Activated effector memory CD4-positive, alpha-beta T cell treated with Interleukin-2 at 50 U/mL for 16 hours (primary cell): ENCODE measurements around the gene KLHL21.
"Not testable (repeated sequence)": the region's sequence is repeated elsewhere in the genome, so short reads cannot be mapped to it uniquely, and the experiment has no call there.

ENCODE experiments used
- DNase-seq: peaks from one replicate; pipeline ENCODE4 v3.0.0-alpha.2; 2020

Gene KLHL21

DNA sequence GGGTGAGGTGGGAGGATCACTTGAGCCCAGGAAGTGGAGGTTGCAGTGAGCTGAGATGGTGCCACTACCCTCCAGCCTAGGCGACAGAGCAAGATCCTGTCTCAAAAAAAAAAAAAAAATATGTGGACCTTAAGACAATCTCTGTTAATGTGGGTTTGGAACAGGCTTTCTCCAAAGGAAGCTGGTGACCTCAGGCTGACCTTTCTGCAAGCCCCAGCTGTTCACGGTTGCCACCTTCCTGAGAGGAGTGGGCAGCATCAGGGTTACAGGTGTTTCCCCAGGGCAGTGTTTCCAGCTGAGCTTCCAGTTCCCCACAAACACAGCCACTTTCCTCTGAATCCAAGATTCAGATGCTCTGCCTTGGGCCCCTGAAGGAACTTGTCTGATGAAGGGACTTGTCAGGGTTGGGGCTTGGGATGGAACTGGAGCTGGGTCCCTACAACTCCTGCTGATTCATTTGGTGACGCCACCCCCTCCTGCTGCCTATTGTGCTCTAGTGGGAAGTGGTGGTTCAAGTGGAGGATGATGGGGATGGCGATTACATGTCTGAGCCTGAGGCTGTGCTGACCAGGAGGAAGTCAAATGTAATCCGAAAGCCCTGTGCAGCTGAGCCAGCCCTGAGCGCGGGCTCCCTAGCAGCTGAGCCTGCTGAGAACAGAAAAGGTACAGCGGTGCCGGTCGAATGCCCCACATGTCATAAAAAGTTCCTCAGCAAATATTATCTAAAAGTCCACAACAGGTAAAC, 20.9 kb downstream of the KLHL21 start:
- no peak for DNase-seq

GRCh38 chr1:6580593-6581409, 21.9 kb downstream of the KLHL21 start:
- DNase-seq, result no peak

GRCh38 chr1:6580119-6580592, 22.5 kb downstream of the KLHL21 start:
- DNase-seq, result no peak

- peak; percentile 94 for DNase-seq
Observed at GRCh38 chr1:6579374-6580118, 23.1 kb downstream of the KLHL21 start, which contains the start of gene ZBTB48. ZBTB48 (plus strand) TSS chr1:6579994; CDS start chr1:6580610, 616 bp downstream.

- no peak for DNase-seq
Observed at GRCh38 chr1:6578624-6579373, 23.9 kb downstream of the KLHL21 start.

GRCh38 chr1:6577831-6578525, 24.7 kb downstream of the KLHL21 start:
- no peak for DNase-seq

DNA sequence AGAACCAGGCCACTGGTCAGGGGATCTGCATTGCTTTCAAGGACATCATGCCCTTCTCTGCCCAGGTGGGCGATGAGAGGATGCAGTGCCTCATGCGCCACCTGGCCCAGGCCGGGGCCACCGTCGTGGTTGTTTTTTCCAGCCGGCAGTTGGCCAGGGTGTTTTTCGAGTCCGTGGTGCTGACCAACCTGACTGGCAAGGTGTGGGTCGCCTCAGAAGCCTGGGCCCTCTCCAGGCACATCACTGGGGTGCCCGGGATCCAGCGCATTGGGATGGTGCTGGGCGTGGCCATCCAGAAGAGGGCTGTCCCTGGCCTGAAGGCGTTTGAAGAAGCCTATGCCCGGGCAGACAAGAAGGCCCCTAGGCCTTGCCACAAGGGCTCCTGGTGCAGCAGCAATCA, 27.9 kb downstream of the KLHL21 start:
- DNase-seq, result no peak

DNA sequence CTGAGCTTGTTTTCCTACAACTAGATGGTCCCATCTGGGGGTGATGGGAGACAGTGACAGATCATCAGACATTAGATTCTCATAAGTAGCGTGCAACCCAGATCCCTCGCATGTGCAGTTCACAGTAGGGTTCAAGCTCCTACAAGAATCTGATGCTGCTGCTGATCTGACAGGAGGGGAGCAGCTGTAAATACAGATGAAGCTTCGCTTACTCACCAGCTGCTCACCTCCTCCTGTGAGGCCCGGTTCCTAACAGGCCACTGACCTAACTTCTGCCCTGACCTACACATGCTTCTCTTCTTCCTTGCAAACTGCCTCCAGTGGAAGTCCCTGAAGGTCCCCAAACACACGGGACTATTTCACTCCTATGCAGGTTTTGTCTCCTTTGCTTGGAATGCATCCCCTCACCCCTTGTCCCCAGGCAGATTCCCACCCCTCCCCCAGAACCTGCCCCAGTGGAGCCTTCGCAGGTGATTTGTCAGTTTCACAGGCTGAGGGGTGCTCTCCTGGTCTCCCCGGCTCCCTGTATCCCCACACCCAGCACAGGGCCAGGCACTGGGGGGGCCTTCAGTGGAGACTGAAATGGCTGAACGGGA, 28.5 kb downstream of the KLHL21 start:
- DNase-seq, result no peak

DNA sequence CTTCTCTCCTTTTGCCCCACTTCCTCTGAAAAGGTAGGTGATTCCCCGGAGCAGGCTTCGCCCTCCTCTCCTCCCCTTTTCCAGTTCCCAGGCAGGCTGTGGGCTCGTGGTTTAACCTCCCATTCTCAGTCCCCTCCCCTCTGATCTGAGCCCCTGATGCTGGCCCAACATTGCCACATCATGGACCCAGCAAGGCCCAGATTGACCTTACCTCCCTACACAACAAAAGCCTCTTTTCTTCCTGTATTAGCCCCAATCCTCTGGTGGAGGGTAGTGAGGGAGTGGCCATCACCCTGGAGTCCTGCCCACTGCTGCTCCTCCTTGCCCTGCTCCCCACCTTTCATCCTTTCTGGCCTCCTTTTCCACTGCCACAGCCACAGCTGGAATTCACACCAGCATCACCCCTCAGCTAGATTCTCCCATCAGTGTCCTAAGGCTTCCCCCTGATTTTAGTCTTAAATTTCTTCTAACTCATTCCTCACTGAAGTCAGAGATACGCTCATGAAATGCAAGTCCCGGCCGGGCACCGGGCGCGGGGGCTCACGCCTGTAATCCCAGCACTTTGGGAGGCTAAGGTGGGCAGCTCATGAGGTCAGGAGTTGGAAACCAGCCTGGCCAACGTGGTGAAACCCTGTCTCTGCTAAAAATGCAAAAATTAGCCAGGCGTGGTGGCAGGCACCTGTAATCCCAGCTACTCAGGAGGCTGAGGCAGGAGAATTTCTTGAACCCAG, 29.9 kb downstream of the KLHL21 start:
- no peak for DNase-seq

GRCh38 chr1:6570987-6571386, 31.7 kb downstream of the KLHL21 start:
- DNase-seq, result no peak

GRCh38 chr1:6570100-6570499, 32.6 kb downstream of the KLHL21 start:
- no peak for DNase-seq

DNA sequence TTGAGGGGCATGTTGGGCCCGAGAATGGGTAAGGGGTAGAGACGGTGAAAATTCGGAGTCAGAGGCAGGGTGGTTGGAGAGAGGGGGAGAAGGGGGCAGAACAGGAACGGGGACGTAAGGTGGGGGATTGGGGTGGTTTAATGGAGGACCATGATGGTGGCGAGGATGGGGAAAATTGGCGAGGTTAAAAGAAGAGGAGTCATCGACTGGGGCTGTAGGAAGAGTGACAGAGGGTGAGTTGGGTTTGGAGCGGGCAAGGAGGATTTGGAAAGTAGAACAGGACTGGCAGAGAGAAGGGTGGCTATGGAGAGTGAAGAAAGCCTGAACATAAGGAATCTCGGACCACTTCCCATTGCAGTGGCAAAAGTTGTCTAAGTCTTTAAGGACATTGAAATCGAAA, 33.6 kb downstream of the KLHL21 start:
- no peak for DNase-seq

GRCh38 chr1:6560267-6560666, 42.4 kb downstream of the KLHL21 start:
- no peak for DNase-seq

GRCh38 chr1:6559161-6559560, 43.5 kb downstream of the KLHL21 start:
- DNase-seq, result not testable (repeated sequence)

- no peak for DNase-seq
Observed at GRCh38 chr1:6557597-6557996, 45.1 kb downstream of the KLHL21 start.

DNA sequence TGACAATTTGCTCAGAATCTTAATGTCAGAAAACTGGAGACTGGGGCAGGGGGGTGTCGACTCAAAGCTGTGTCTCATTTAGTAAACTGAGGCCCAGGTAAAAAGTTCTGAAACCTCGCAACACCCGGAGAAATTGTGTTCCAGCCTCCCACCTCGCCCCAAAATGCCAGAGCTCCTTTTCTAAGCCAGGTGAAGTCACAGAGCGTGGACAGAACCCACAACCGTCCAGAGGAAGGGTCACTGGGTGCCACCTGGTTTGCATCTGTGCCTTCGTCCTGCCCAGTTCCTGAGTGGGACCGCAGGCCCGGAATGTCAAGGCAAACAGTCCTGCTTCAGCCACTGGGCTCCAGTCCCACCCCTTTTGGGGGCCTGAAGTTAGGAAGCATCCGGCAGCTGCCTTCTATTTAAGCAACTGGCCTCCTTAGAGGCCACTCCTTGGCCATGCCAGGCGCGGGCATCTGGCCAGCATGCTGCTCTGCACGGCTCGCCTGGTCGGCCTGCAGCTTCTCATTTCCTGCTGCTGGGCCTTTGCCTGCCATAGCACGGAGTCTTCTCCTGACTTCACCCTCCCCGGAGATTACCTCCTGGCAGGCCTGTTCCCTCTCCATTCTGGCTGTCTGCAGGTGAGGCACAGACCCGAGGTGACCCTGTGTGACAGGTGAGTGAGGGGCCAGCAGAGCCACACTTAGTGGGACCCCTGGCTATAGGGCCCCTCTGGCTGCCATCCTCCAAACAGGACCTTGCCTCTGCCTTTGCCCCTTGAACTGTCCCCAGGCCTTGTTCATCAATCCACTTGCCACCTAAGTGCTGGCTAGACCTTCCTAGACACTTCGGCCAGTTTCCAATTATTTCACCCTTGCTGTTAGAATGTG, 47.5 kb downstream of the KLHL21 start, which contains the start of gene TAS1R1:
Gene TAS1R1 (plus strand): TSS at position 401 of the 872 bp plus-strand sequence. CDS start 67 bp downstream, at position 468.
- no peak for DNase-seq

GRCh38 chr1:6554031-6554906, 48.4 kb downstream of the KLHL21 start, which contains the start of gene NOL9:
NOL9 (minus strand) TSS chr1:6554513; CDS start chr1:6554502, 11 bp downstream.
- DNase-seq, result peak; percentile 91

DNA sequence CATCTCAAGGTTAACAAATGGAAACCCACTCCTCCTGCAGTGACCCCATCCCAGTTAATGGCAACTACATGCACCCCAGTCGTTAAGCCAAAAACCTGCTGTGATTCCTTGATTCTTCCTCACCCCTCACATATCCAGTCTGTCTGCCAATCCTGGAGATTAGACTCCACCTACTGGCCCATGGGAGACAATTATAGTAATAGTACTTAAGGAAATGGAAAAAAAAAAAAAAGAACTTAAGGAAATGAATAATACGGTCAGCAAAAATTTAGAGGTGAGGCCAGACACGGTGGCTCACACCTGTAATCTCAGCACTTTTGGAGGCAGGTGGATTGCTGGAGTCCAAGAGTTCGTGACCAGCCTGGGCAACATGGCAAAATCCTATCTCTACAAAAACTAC, 55.4 kb downstream of the KLHL21 start:
- DNase-seq, result no peak
